ENCODE measurements around the gene COQ8A.
"Not testable (repeated sequence)": the region's sequence is repeated elsewhere in the genome, so short reads cannot be mapped to it uniquely, and the experiment has no call there.

Gene COQ8A

DNA sequence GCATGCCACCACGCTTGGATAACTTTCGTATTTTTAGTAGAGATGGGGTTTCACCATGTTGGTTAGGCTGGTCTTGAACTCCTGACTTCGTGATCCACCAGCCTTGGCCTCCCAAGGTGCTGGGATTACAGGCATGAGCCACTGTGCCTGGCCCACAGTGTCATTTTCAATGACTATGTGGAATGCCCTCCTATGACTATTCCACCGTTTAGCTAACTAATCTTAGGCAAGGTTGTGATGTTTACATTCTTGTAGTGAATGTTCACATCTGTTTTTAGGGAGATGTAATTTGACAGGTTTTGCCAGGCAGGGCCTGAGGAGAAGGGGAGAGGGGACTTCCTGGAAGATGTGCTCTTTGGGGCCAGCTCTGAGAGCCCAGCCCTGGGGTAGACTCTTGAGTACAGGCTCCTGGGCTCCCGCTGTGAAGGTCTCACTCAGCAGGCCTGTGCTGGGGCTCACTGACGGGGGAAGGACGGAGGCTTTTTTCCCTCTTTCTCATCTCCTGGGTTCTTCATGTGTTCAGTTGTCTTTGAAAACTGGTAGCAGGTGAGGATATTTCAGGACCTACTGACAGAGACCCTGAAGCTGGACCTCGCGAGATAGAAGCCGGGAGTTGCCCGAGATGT lies 13.2 kb downstream of the COQ8A start:
- no peak for DNase-seq

DNA sequence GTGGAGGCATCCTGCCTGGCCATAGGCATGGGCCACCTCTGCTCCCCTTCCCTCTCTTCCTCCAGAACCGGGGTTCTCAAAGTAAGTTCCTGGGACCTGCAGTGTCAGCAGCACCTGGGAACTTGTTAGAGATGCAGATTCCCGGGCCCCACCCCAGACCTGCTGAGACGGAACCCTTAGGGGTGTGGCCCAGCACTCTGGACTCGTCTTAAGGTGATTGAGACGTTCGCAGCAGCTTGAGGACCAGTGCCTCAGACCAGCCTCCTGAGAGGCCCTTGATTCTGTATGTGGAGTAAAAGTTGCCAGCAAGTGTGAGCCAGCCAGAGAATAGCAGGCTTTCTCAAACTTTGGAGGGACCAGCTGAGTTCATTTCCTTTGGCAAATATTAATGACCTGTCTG lies 14.2 kb downstream of the COQ8A start:
- DNase-seq, result no peak

DNA sequence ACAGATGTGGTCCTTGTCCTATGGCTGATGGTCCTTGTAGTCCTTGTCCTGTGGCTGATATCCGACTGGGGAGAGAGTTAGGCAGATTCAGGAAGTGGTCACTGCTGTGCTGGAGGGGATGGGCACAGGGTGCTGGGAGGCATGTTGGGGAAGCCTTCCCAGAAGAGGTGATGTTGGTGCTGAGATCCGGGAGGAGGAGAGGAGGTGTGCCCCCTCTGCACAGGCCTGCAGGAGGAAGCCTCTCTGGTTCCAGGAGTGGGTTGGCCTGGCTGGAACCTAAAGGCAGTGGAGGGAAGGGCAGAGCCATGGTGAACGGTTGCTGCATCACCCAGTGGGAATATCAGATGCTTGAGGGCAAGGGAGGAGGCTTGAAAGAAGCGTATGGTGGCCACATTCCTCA lies 14.7 kb downstream of the COQ8A start:
- DNase-seq, result no peak

DNA sequence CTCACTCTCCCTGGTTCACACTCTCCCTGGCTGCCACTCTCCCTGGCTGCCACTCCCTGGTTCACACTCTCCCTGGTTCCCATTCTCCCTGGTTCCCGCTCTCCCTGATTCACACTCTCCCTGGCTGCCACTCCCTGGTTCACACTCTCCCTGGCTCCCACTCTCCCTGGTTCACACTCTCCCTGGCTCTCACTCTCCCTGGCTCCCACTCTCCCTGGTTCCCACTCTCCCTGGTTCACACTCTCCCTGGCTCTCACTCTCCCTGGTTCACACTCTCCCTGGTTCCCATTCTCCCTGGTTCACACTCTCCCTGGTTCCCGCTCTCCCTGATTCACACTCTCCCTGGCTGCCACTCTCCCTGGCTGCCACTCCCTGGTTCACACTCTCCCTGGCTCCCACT lies 15.8 kb downstream of the COQ8A start:
- not testable (repeated sequence) for DNase-seq

DNA sequence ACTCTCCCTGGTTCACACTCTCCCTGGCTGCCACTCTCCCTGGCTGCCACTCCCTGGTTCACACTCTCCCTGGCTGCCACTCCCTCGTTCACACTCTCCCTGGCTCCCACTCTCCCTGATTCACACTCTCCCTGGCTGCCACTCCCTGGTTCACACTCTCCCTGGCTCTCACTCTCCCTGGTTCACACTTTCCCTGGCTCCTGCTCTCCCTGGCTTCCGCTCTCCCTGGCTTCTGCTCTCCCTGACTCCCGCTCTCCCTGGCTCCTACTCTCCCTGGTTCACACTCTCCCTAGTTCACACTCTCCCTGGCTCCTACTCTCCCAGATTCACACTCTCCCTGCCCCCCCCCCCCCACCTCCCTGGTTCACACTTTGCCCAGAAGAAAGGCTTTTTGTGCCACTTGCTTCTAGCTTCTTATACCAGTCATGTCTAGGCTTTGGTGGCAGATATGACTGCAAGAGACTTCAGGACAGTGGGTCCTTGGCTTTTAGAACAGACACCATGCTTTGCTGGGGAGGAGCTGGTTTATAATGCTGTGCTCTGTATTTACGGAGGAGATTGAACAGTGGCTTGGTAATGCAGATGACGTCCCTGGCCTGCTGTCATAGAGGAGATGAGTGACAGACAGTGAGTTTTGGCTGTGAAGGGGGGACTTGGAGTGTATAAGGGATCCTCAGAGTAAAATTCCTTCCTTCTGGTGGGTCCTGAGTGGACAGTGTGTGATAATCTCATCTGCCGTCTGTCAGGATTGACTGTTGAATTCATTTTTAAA lies 17.0 kb downstream of the COQ8A start:
- DNase-seq, result no peak

DNA sequence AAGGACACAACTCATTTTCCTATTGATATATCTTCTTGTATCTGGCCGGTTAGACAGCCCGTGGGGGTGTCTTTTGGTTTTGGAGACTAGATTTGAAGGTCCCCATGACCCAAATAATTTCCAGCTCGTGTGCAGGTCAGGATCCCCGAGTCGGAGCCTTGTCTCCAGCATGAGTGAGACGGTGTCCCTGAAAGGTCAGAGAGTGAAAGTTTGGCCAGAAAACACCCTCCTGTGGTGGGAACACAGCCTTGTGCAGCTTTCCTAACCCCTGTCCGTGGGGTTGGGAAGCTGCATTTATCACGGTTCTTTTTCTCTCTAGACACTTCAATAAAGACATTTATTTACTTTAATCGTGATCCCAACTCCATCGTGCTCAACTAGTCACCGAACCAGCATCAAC lies 17.6 kb downstream of the COQ8A start:
- no peak for DNase-seq

DNA sequence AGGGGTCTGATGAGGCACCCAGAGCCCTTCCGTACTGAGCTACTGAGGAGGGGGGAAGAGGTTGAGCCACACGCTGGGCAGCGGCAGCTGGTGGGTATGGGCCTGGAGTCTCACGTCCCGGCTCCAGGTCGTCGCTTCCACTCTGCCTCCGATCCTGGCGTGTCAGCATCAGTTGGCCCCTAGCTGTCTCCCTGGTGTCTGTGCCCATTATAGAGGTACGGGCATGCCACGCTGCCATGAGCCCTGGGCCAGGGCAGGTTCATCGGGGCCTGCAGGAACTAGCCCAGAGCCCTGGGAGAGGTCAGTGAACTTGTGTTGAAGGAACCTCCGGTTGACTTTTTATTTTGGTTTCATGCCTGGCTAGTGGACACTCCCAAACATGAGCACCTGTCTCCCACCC lies 18.2 kb downstream of the COQ8A start:
- DNase-seq, result no peak

DNA sequence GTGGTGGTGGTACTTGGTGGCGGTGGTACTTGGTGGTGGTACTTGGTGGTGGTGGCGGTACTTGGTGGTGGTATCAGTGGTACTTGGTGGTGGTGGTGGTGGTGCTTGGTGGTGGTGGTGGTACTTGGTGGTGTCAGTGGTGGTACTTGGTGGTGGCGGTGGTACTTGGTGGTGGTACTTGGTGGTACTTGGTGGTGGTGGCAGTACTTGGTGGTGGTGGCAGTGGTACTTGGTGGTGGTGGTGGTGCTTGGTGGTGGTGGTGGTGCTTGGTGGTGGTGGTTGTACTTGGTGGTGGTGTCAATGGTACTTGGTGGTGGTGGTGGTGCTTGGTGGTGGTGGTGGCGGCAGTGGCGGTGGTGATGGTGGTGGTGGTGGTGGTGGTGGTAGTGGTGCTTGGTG lies 20.2 kb downstream of the COQ8A start:
- no peak for DNase-seq

DNA sequence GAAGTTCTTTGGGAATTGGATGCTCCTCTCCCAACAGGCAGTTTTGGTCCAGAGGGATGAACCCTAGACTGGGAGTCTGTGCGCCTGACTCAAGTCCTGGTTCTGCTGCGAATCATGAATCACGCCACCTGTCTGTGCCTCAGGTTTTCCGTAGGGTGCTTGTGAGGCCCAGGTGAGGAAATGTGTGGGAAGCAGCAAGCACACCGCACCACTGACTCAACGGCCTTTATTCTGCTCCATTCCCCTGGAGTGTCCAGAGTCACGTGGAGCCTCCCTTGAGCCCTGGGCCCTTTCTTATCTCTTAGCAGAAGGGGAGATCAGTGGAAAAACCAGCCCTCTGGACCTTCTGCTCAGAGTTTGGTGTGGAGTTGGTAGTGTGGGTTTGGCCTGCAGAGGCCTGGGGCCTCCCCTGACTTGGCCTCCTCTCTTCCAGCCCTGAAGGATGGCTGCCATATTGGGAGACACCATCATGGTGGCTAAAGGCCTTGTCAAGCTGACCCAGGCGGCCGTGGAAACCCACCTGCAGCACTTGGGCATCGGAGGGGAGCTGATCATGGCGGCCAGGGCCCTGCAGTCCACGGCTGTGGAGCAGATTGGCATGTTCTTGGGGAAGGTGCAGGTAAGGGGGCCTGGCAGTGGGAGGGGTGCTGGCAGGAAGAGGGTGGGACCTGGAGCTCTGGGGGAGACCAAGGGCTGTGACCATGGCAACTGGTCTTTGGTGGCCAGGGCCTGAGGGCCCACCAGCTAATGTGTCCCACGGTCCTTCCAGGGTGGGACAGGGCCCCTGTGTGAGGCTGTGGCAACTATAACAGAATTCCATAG lies 21.1 kb downstream of the COQ8A start:
- no peak for DNase-seq

DNA sequence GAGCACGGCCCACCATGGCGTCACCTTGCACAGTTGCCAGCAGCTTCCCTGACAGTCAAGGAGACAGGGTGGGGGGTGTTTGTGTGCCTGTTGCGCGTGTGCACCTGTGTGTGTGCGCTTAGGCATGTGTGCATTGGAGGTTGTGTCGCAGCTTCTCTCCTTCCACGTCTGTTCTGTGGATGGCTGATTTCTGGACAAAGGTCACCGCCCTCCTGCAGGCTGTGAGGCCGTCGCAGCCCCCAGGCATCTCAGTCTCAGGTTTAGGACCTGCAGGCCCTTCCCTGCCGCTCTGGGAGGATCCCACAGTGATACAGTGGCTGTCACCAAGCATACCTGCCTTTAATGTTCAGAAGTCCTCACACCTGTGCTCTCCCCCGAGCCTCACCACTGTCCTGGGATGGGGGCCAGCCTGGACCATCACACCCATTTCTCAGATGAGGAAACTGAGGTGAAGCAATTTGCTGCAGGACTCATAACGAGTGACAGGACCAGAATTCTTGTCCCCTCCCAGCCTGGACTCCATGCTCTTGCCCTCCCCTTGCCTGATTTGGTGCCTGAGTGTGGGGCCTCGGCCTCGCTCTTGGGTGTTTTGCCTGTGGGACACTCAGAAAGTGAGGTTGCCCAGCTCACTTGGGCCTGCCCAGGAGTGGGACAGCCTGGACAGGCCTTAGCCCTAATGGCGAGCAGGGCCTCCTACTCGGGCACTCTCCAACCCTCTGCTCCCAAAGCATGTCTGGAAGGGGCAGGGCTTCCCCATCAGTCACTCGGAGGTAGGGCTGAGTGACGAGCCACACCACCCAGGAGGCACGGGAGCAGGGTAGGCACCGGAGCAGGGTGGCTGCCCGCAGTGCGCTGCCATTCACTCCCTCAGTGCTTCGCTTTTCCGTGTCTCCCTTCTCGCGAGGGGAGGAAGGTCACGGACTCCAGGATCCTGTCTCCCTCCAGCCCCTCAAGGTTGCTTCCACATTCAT lies 22.6 kb downstream of the COQ8A start:
- DNase-seq, result no peak

DNA sequence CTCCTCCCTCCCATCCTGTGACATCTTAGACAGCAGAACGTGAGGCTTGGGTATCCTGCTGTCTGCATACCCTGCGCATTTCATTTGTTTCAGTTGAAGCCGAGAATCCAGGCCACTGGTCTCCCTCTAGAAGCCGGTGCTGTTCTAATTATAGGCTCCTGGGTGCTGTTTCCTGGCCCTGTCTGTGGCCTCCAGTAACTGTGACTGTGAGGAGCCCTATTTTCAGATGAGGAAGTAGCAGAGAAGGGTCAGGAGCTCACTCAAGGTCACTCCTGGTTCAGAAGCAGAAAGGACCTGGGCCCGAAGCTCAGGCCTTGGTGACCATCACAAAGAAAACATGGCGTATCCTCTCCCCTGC lies 24.0 kb downstream of the COQ8A start:
- no peak for DNase-seq

DNA sequence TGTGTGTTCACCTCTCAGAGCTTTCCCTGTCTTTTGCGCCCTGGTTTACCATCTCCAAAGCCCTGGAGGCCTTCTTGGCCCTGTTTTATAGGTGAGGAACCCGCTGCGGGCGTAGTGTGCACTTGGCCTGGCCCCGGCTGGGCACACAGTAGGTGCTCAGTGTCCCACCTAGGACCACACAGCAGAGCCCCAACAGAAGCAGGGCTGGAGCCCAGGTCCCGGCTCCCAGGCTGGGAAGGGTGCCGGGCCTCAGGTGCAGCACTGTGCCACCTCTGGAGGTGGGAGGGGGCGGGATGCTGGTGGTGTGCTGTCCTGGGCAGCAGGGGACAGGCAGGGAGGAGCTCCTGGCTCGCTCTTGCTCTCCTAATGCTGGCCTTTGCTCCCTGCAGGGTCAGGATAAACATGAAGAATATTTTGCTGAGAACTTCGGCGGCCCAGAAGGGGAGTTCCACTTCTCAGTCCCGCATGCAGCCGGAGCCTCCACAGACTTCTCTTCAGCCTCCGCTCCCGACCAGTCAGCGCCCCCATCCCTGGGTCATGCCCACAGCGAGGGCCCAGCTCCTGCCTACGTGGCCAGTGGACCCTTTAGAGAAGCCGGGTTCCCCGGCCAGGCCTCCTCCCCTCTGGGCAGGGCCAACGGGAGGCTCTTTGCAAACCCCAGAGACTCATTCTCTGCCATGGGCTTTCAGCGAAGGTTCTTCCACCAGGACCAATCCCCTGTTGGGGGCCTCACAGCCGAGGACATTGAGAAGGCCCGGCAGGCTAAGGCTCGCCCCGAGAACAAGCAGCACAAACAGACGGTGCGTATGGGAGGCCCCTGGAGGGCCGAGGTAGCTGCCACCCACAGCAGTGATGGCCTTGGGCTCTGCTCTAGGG lies 24.8 kb downstream of the COQ8A start:
- DNase-seq, result no peak

DNA sequence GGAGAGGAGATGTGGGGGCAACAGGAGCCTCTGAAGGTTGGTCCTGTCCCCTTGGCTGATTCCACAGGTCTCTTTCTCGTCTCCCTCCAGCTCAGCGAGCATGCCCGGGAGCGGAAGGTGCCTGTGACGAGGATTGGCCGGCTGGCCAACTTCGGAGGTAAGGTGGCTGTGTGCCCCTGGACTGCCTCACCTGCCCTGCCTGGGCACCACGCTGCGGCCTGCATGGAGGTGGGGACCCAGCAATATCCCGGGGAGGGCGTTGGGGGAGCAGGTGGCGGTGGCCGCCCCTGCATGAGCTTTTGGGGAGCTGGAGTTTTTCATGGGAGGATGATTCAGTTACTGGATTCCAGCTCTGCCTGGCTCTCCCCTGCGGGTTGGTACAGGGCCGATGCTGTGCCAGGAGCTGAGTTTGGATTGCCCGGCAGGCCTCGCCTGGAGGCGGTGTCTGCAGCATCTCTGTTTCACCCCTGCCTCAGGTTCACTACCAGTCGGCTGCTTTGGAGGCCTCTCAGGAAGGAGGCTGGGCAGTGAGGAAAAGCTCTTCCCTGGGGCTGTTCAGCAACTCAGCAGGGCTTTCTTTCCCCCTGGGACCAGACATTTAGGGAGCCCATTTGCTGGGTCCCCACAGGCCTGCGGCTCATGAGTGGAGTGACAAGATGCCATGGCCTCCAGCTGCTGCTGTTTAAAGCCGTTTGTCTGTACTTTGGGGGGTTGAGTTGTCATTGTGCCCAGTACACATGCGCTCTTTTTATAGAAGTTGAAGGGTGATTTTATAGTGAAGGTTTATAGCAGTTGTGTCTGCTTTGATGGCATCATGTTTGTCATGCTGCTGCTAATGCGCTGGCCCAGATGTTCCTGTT lies 25.7 kb downstream of the COQ8A start:
- no peak for DNase-seq

DNA sequence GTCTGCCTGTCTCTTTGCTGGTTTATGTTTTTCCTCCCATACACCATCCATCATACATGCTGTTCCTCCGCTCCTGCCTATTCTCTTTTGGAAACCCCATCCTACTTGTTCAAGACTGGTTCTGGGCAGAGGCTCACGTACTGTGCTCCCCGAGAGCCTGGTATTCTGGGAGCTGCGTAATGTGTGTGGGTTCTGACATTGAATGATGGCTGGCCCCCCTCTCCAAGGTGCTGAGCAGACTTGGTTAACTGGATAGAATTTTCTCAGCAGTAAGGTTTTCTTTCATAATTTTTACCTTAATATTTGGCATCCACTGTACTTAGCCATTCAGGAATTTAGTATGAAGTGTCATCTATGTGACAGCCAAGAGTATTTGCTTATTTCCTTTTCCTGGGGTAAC lies 26.6 kb downstream of the COQ8A start:
- no peak for DNase-seq

DNA sequence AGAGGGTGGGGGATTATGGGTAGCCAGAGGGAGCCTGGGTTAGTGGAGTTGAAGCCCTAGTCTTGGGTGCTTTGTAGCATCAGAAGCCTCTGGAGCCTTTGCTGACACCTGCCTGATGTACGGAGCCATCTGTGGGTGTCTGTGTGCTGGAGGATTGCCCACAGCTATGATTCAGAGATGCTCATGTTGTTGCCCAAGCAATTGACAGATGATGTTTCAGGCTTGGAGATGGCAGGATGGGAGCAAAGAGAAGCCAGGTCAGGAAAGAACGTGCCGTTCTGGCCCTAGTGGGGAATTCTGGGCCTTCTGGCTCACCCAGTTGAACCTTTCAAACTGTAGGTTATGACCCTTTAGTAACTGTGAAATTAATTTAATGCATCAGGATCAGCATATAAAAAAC lies 27.6 kb downstream of the COQ8A start:
- no peak for DNase-seq

DNA sequence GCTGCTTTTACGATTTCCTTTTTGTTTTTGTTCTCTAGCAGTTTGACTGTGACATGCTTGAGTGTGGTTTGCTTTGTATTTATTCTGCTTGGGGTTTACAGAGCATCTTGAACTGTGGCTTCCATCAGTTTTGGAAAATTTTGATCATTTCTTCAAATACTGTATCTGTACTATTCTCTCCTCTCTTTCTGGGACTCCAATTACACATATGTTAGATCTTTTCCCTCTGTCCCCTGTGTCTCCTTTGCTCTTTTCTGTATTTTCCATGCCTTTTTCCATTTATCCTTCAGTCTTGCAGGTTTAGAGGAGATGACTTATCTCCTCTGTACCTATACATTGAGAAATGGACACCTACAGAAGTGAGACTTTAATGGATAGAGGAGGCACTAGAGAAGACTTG lies 31.7 kb downstream of the COQ8A start:
- DNase-seq, result no peak

DNA sequence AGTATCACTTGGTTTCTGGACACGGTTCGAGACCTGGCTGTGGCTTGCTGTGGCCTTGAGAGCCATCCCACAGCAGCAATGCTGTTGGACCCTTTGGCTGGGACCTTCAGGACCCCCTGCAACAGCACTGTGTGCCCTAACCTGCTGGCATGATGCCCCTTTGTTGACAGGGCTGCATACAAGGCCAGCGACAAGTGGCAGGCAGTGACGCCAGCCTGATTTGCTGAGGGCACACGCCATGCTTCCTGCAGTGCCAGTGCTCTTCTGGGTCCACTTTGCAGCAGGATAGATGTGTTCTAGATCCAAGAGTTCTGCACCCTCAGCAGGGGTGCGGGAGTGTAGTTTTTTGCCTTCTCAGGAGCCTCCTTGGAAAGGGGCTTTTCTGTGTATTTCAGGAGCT lies 32.8 kb downstream of the COQ8A start:
- no peak for DNase-seq

DNA sequence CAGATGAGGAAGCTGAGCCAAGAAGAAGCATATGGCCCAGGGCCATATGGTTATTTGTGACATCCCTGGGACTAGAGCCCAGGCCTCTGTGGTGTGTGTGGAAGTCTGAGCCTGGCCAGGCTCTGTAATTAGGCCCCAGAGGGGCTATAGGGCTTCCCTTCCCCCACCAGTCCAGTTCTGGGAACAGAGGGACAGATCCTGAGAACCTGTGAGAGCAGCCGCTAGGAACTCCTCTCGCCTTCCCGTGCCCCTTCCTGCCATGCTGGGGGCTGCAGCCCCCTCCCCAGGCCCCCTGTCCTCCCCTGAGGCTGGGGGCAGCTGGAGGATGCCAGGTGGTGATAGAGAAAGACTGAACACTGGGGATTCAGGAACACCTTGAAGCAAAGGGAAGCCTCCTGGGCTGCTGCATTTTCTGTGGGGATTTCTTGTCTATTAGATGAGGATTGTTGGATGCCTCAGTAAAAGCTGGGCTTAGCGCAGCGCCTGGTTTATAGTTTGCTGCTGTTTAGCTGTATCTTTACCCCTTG lies 33.3 kb downstream of the COQ8A start:
- no peak for DNase-seq

DNA sequence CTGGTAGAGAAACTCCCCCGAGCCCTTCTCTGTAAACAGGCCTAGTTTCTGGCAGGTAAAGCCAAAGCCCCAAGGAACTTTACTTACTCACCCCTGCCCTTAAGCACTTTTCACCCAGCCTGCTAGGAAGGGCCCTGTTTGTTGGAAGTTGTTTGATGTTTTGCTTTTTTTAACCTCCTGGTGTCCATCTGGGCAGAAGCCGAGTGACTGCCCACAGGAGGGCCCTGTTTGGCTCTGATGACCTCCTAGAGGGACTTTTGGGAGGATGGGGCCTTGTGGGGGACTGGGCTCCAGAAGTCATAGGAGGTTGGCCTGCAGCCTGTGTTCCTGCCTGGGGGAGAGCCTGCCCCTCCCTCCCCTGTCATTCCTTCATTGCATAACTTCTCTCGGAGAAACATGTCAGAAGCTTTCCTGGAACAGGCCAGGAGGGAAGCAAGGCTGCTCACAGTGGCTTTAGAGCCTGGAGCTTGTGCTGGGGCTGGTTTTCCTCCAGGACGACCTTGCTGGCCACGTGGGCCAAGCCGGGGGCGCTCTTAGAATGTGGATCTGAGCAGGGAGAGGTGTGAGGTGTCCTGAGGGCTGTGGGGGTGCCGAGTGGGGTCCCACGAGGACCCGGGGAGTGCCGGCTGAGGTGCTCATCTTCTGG lies 33.9 kb downstream of the COQ8A start:
- no peak for DNase-seq

All from activated CD8-positive, alpha-beta memory T cell treated with anti-CD3 and anti-CD28 coated beads, Interleukin-2, amount 50 U/mL, for 48 hours (primary cell).